Hepatocyte (in vitro differentiated cells): ENCODE measurements around the gene CBLB. TPM values are rescaled to one million over a fixed set of nuclear protein-coding genes. Genes with fewer than 3 reads are reported as not detected.
A peak's percentile ranks its signal among the peaks of the same experiment; 100 is the strongest.

Source experiments
- DNase-seq: peaks from one replicate; pipeline ENCODE4 v3.0.0-alpha.2; 2016; ENCODE audit warnings: low spot score
- H2AFZ ChIP-seq: fragments of 200-600 bp; sonication (generic); 2 replicates; pipeline ENCODE4 v1.6.0; 2016; ENCODE audit warnings: antibody characterized with exemption, mild to moderate bottlenecking
- H3K27ac ChIP-seq: fragments of 200-600 bp; sonication (generic); 2 replicates; pipeline ENCODE4 v1.5.1; 2016; ENCODE audit warnings: mild to moderate bottlenecking
- H3K27me3 ChIP-seq: fragments of 200-600 bp; sonication (generic); 2 replicates; pipeline ENCODE4 v1.6.1; 2016
- H3K36me3 ChIP-seq: fragments of 200-600 bp; sonication (generic); replicated peaks from 2 replicates; pipeline ENCODE4 v1.5.1; 2016; ENCODE audit warnings: low read depth; ENCODE audit not compliant: insufficient read depth
- H3K4me1 ChIP-seq: fragments of 200-600 bp; sonication (generic); 2 replicates; pipeline ENCODE4 v1.5.1; 2016; ENCODE audit warnings: mild to moderate bottlenecking, moderate library complexity; ENCODE audit not compliant: insufficient read depth
- H3K4me2 ChIP-seq: fragments of 200-600 bp; sonication (generic); 2 replicates; pipeline ENCODE4 v1.6.0; 2016
- H3K4me3 ChIP-seq: fragments of 200-600 bp; sonication (generic); 2 replicates; pipeline ENCODE4 v1.5.1; 2016; ENCODE audit warnings: mild to moderate bottlenecking
- H3K79me2 ChIP-seq: fragments of 200-600 bp; sonication (generic); 2 replicates; pipeline ENCODE4 v1.6.0; 2017; ENCODE audit warnings: mild to moderate bottlenecking
- H3K9me2 ChIP-seq: fragments of 200-600 bp; sonication (generic); replicated peaks from 2 replicates; pipeline ENCODE4 v1.6.0; 2017; ENCODE audit warnings: mild to moderate bottlenecking; ENCODE audit not compliant: insufficient read depth
- H3K9me3 ChIP-seq: fragments of 200-600 bp; sonication (generic); 2 replicates; pipeline ENCODE4 v1.5.1; 2016; ENCODE audit warnings: low read depth, mild to moderate bottlenecking
- H4K20me1 ChIP-seq: fragments of 200-600 bp; sonication (generic); 2 replicates; pipeline ENCODE4 v1.6.0; 2016; ENCODE audit warnings: mild to moderate bottlenecking; ENCODE audit not compliant: insufficient read depth, poor library complexity, severe bottlenecking
- EZH2 ChIP-seq: fragments of 200-600 bp; sonication (generic); IDR thresholded peaks from 2 replicates; pipeline ENCODE4 v1.6.1; 2016; ENCODE audit warnings: antibody characterized with exemption, mild to moderate bottlenecking, borderline replicate concordance
- EZH2phosphoT487 ChIP-seq: fragments of 200-600 bp; sonication (generic); IDR thresholded peaks from one replicate; pipeline ENCODE4 v1.6.1; 2018; ENCODE audit warnings: antibody characterized with exemption, mild to moderate bottlenecking, low read depth, moderate library complexity; ENCODE audit not compliant: unreplicated experiment, severe bottlenecking
- WGBS: methylation state at CpG from one replicate; pipeline ENCODE4 v1.1.6; 2016; ENCODE audit warnings: low lambda C conversion rate; ENCODE audit errors: missing lambda C conversion rate; 5-methylcytosine and 5-hydroxymethylcytosine counted together
- polyA plus RNA-seq: library from polyadenylated mRNA; unstranded; fragments of >200 nt; fragmentation: Nextera tagmentation; extraction: Ambion mirVana; gene quantifications from 2 replicates; pipeline ENCODE4 v1.2.1, GENCODE V29; 2016
- total RNA-seq: library from RNA; depleted of rRNA; stranded (reverse); fragments of >200 nt; gene quantifications from 2 replicates; pipeline ENCODE4 v1.2.3, GENCODE V29; 2014
- TF ChIP-seq, protein P1 (sequence below): fragments of 200-600 bp; sonication (generic); IDR thresholded peaks from 2 replicates; pipeline ENCODE4 v1.5.1; 2016; ENCODE audit warnings: antibody characterized with exemption, mild to moderate bottlenecking; ENCODE audit not compliant: poor library complexity

The CBLB gene
- total and polyA plus RNA-seq, 2 experiments from 2014 or later: 22.6 to 56.0 TPM

DNA sequence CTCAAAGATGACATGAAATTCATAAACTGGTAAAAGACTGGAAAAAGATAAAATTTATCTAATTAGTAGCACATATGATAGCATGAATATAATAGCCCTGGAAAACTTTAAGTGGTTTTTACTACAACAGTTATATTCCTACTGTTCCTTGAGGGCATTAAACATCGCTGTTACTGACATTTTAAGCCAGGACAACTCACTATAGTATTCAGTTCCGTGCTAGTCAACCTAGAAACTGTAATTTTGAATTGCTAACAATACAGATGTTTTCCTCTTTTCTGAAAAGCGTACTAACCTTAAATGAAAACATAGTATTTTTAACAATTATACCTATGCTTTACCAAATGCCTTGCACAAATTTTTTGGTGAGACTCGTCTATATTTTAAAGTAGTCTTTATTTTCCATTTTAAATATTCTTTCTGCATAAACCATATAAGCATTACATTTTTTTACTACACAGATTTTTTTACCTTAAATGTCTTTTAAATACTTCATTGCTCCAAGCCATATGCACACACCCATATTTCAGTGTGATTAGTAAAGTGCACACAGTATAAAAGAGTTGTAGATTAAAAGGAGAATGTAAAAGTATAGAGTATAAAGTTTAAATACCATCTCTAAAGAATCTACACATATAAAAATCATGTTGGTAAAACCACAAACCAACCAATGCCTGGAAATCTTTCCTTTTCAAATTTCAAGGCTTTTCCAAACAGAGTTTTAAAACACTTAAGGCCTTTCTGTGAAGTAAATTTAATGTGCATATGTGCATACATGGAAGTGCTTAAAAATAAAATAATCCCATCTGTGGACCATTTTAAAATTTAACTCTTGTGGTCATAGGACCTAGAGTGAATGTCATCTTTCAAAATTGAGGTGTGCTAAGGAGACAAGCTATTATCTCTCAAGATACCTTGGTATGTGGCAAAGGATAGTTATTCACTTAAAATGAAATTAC, 20.1 kb upstream of the CBLB start:
- Histone ChIP-seq H3K27ac (no peak overlapping the region), H3K79me2 (no peaks in the 10 kb centered on the region), H3K27me3 (no peaks in the 10 kb centered on the region), H3K36me3 (no peaks in the 10 kb centered on the region), H3K9me2 (no peaks in the 10 kb centered on the region), H4K20me1 (no peaks in the 10 kb centered on the region), H3K9me3 (no peaks in the 10 kb centered on the region), H3K4me2 (no peak overlapping the region), H2AFZ (no peak overlapping the region), H3K4me1 (no peaks in the 10 kb centered on the region), H3K4me3 (no peak overlapping the region)
- DNase-seq: no peak
- WGBS: 80% methylated on average over 4 of the region's 4 CpGs
- TF ChIP-seq EZH2phosphoT487: no peak
- no peak for TF ChIP-seq EZH2
- TF ChIP-seq, protein P1, sequence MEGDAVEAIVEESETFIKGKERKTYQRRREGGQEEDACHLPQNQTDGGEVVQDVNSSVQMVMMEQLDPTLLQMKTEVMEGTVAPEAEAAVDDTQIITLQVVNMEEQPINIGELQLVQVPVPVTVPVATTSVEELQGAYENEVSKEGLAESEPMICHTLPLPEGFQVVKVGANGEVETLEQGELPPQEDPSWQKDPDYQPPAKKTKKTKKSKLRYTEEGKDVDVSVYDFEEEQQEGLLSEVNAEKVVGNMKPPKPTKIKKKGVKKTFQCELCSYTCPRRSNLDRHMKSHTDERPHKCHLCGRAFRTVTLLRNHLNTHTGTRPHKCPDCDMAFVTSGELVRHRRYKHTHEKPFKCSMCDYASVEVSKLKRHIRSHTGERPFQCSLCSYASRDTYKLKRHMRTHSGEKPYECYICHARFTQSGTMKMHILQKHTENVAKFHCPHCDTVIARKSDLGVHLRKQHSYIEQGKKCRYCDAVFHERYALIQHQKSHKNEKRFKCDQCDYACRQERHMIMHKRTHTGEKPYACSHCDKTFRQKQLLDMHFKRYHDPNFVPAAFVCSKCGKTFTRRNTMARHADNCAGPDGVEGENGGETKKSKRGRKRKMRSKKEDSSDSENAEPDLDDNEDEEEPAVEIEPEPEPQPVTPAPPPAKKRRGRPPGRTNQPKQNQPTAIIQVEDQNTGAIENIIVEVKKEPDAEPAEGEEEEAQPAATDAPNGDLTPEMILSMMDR: no peak

DNA sequence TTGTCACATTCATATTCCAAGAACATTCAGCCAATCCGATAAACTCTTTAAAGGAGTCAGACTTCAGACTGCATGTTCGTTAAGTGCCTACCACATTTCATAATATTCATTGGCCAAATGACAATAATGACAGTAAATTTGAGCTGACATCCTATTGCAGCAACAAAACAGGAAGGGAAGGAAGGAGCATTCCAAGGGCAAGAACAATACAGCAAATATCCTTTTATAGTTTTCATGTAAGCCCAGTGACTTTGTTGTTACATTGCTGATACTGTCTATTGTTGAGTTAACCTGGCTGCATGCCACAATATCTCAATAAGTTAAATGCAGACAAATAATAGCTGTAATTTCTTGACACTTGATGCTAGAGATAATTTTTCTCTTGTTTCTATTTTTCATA, 16.4 kb upstream of the CBLB start:
- no peak overlapping the region for H3K27ac ChIP-seq
- no peak for TF ChIP-seq EZH2phosphoT487
- TF ChIP-seq, protein P1: no peak
- no peak for TF ChIP-seq EZH2
- no peak overlapping the region for H3K4me2 ChIP-seq
- no peaks in the 10 kb centered on the region for H3K9me3 ChIP-seq
- no peaks in the 10 kb centered on the region for H4K20me1 ChIP-seq
- WGBS: 92% methylated on average over 2 of the region's 2 CpGs
- no peaks in the 10 kb centered on the region for H3K36me3 ChIP-seq
- H3K79me2 ChIP-seq: no peaks in the 10 kb centered on the region
- H3K4me3 ChIP-seq: no peak overlapping the region
- no peaks in the 10 kb centered on the region for H3K4me1 ChIP-seq
- no peak for DNase-seq
- H3K27me3 ChIP-seq: no peaks in the 10 kb centered on the region
- H2AFZ ChIP-seq: no peak overlapping the region
- H3K9me2 ChIP-seq: no peaks in the 10 kb centered on the region

DNA sequence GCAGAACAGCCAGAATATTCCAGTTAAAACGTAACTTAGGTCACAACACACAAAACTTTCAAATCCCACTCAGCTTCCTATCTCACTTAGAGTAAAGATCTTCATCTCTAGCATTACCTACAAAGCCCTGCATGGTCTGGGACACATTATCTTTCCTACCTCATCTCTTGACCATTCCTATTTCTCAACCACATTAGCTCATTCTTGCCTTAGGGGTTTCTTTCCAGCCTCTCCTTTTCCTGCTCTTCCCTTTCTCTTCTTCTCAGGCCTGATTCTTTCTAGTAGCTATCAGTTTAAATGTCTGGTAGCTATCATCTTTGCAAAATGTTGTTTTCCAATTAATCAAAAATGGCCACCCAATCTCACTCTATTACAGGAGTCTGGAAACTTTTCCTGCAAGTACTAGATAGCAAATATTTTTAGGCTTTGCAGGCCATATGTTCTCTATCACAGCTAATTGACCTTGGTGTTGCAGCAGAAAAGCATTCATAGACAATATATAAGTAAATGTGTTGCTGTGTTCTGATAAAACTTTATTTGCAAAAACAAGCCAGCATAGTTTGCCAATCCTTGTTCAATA, 15.1 kb upstream of the CBLB start:
- Histone ChIP-seq H3K79me2 (no peaks in the 10 kb centered on the region), H3K9me3 (no peaks in the 10 kb centered on the region), H4K20me1 (no peaks in the 10 kb centered on the region), H3K36me3 (no peaks in the 10 kb centered on the region), H2AFZ (peak overlapping the region; percentile 13), H3K4me2 (no peak overlapping the region), H3K4me1 (no peaks in the 10 kb centered on the region), H3K27me3 (no peaks in the 10 kb centered on the region), H3K4me3 (no peak overlapping the region), H3K27ac (no peak overlapping the region), H3K9me2 (no peaks in the 10 kb centered on the region)
- no peak for DNase-seq
- WGBS: 37% methylated on average over 1 of the region's 1 CpG
- TF ChIP-seq, protein P1: no peak
- no peak for TF ChIP-seq EZH2
- TF ChIP-seq EZH2phosphoT487: no peak
